IMR-90 (cell line): ENCODE measurements around the gene CSNK1D. TPM values are rescaled to one million over a fixed set of nuclear protein-coding genes. Genes with fewer than 3 reads are reported as not detected.

Experiments
- ATAC-seq: fragments of 200-7000 bp; cut with Tn5 transposase; 2 replicates; pipeline ENCODE4 v1.9.1; 2020; ENCODE audit warnings: low read depth, mild to moderate bottlenecking, moderate library complexity
- BruUV-seq: library from RNA; stranded (reverse); fragments of 400-500 nt; replicated peaks from 2 replicates; lab custom pipeline; 2021; lab: Mats Ljungman, UMichigan
- CTCF ChIA-PET: fragments of 300-600 bp; formaldehyde crosslinking; extraction: SDS; loops from one replicate; lab custom pipeline; 2021; ENCODE audit warnings: antibody characterized with exemption; lab: Yijun Ruan, JAX
- POLR2A ChIA-PET: fragments of 300-600 bp; sonication (Branson Sonifier 250); formaldehyde crosslinking; loops from one replicate; lab custom pipeline; 2022; ENCODE audit warnings: antibody characterized with exemption; ENCODE audit not compliant: unreplicated experiment; lab: Charles Lee
- DNase-seq: peaks from one replicate; pipeline ENCODE4 v3.0.0; 2013
- H2AFZ ChIP-seq: replicated peaks from 2 replicates; pipeline ENCODE3; 2013; ENCODE audit warnings: low read length, mild to moderate bottlenecking; ENCODE audit not compliant: poor library complexity
- H2AK5ac ChIP-seq: 2 replicates; pipeline ENCODE4 v1.6.1; 2013; ENCODE audit warnings: low read depth, low read length, inconsistent platforms
- H2AK9ac ChIP-seq: replicated peaks from 2 replicates; pipeline ENCODE3; 2013; ENCODE audit warnings: mild to moderate bottlenecking, low read depth, low read length, moderate library complexity; ENCODE audit not compliant: poor library complexity
- H2BK120ac ChIP-seq: 2 replicates; pipeline ENCODE4 v1.6.1; 2013; ENCODE audit warnings: low read depth, low read length, inconsistent platforms
- H2BK15ac ChIP-seq: 3 replicates; pipeline ENCODE4 v1.6.1; 2013; ENCODE audit warnings: low read depth, low read length, inconsistent platforms
- H2BK20ac ChIP-seq: 2 replicates; pipeline ENCODE4 v1.6.1; 2013; ENCODE audit warnings: low read depth, mild to moderate bottlenecking, inconsistent platforms, low read length, moderate library complexity
- H2BK5ac ChIP-seq: 2 replicates; pipeline ENCODE4 v1.6.1; 2013; ENCODE audit warnings: mild to moderate bottlenecking, low read depth, low read length, inconsistent platforms; ENCODE audit not compliant: poor library complexity, severe bottlenecking
- H3K14ac ChIP-seq: replicated peaks from 2 replicates; pipeline ENCODE4 v1.6.1; 2013; ENCODE audit warnings: low read depth, low read length, inconsistent platforms
- H3K18ac ChIP-seq: 2 replicates; pipeline ENCODE4 v1.6.1; 2013; ENCODE audit warnings: low read depth, low read length, control low read depth
- H3K23ac ChIP-seq: 2 replicates; pipeline ENCODE4 v1.6.1; 2013; ENCODE audit warnings: low read depth, low read length, inconsistent platforms
- H3K27ac ChIP-seq: 2 replicates; pipeline ENCODE4 v1.5.1; 2013; ENCODE audit warnings: mild to moderate bottlenecking, control low read depth, low read length; ENCODE audit not compliant: insufficient read depth
- H3K27me3 ChIP-seq: 2 replicates; pipeline ENCODE4 v1.6.1; 2013; ENCODE audit warnings: low read length; ENCODE audit not compliant: control insufficient read depth, insufficient read depth
- H3K36me3 ChIP-seq: 2 replicates; pipeline ENCODE4 v1.6.1; 2013; ENCODE audit warnings: low read length, mixed read lengths; ENCODE audit not compliant: control insufficient read depth, insufficient read depth
- H3K4ac ChIP-seq: 2 replicates; pipeline ENCODE4 v1.6.1; 2013; ENCODE audit warnings: low read depth, low read length, inconsistent platforms
- H3K4me1 ChIP-seq: 2 replicates; pipeline ENCODE4 v1.6.1; 2013; ENCODE audit warnings: low read length, mixed read lengths; ENCODE audit not compliant: control insufficient read depth, insufficient read depth
- H3K4me2 ChIP-seq: 2 replicates; pipeline ENCODE4 v1.6.1; 2013; ENCODE audit warnings: low read depth, mild to moderate bottlenecking, control low read depth, low read length, moderate library complexity
- H3K4me3 ChIP-seq: 2 replicates; pipeline ENCODE4 v1.5.1; 2013; ENCODE audit warnings: low read depth, mild to moderate bottlenecking, control low read depth, low read length, moderate library complexity; ENCODE audit not compliant: insufficient read depth
- H3K56ac ChIP-seq: 2 replicates; pipeline ENCODE4 v1.6.1; 2013; ENCODE audit warnings: low read length, inconsistent platforms; ENCODE audit not compliant: insufficient read depth; ENCODE audit errors: extremely low read depth
- H3K79me1 ChIP-seq, 2 experiments: 2 replicates each; pipeline ENCODE4 v1.6.1; 2013; ENCODE audit warnings: low read length in 2 of 2, inconsistent platforms in 1 of 2, low read depth in 1 of 2
- H3K9ac ChIP-seq: 2 replicates; pipeline ENCODE4 v1.6.1; 2013; ENCODE audit warnings: low read depth, low read length, control low read depth
- H3K9me1 ChIP-seq: 2 replicates; pipeline ENCODE4 v1.6.1; 2013; ENCODE audit warnings: low read length, inconsistent platforms; ENCODE audit not compliant: insufficient read depth
- H3K9me3 ChIP-seq: 2 replicates; pipeline ENCODE4 v1.6.1; 2013; ENCODE audit warnings: low read length; ENCODE audit not compliant: control insufficient read depth, insufficient read depth
- H4K20me1 ChIP-seq: 2 replicates; pipeline ENCODE4 v1.6.1; 2013; ENCODE audit warnings: low read length, inconsistent platforms; ENCODE audit not compliant: insufficient read depth
- H4K5ac ChIP-seq: 2 replicates; pipeline ENCODE4 v1.6.1; 2013; ENCODE audit warnings: mild to moderate bottlenecking, low read depth, low read length, control low read depth
- H4K8ac ChIP-seq, 2 experiments: 2 replicates each; pipeline ENCODE4 v1.6.1; 2013; ENCODE audit warnings: low read depth in 2 of 2, low read length in 2 of 2, control low read depth in 1 of 2, inconsistent platforms in 1 of 2
- H4K91ac ChIP-seq: 2 replicates; pipeline ENCODE4 v1.6.1; 2013; ENCODE audit warnings: low read depth, low read length, inconsistent platforms; ENCODE audit not compliant: insufficient read depth
- CEBPB ChIP-seq: IDR thresholded peaks from 2 replicates; pipeline ENCODE4 v1.6.1; 2012; ENCODE audit warnings: low read depth, low read length, improper control_type of control experiment
- FOS ChIP-seq: fragments of 150-350 bp; IDR thresholded peaks from 2 replicates; pipeline ENCODE4 v1.6.1; 2016; ENCODE audit warnings: low read depth, low read length
- MAZ ChIP-seq: IDR thresholded peaks from 2 replicates; pipeline ENCODE4 v1.6.1; 2012; ENCODE audit warnings: low read depth, mild to moderate bottlenecking, low read length, improper control_type of control experiment, moderate library complexity, borderline replicate concordance
- MXI1 ChIP-seq: IDR thresholded peaks from 2 replicates; pipeline ENCODE4 v1.6.1; 2012; ENCODE audit warnings: low read depth, mild to moderate bottlenecking, low read length, moderate library complexity, borderline replicate concordance
- NFE2L2 ChIP-seq: fragments of 150-350 bp; IDR thresholded peaks from 2 replicates; pipeline ENCODE4 v1.6.1; 2016; ENCODE audit warnings: low read depth, mild to moderate bottlenecking, low read length
- POLR2A ChIP-seq: IDR thresholded peaks from 2 replicates; pipeline ENCODE4 v1.6.1; 2012; ENCODE audit warnings: mild to moderate bottlenecking, low read depth, low read length
- USF2 ChIP-seq: fragments of 150-350 bp; IDR thresholded peaks from 2 replicates; pipeline ENCODE4 v1.6.1; 2017; ENCODE audit warnings: mild to moderate bottlenecking, antibody characterized with exemption, low read length, low read depth
- WGBS, 2 experiments: methylation state at CpG; one replicate each; pipeline versions ENCODE4 v1.1.5 to v1.1.7; 2013; ENCODE audit warnings: missing lambda C conversion rate in 2 of 2; ENCODE audit not compliant: insufficient read length in 1 of 2; ENCODE audit errors: extremely low coverage in 2 of 2; 5-methylcytosine and 5-hydroxymethylcytosine counted together
- dilution Hi-C: fragments of 300-500 bp; cut with HindIII; formaldehyde crosslinking; loops from one replicate; pipeline ENCODE4 v1.14.3; 2018; ENCODE audit warnings: low sequenced_read_pairs; ENCODE audit not compliant: unreplicated experiment
- in situ Hi-C: fragments of 300-500 bp; cut with MboI; formaldehyde crosslinking; loops from 3 replicates; pipeline ENCODE4 v1.14.3; 2019; ENCODE audit warnings: low sequenced_read_pairs, inconsistent platforms, mixed read lengths
- intact Hi-C: fragments of 100-400 bp; cut with micrococcal nuclease; formaldehyde crosslinking; loops from 2 replicates; pipeline ENCODE4 v1.10.0; 2022
- polyA plus RNA-seq, 3 experiments: library from polyadenylated mRNA; depleted of rRNA; stranded (reverse); fragments of >200 nt; gene quantifications; 2 replicates each; pipeline ENCODE4 v1.2.3, GENCODE V29; 2012; ENCODE audit warnings: low replicate concordance in 1 of 3
- total RNA-seq: library from RNA; depleted of rRNA; stranded (reverse); fragments of >200 nt; gene quantifications from 2 replicates; pipeline ENCODE4 v1.2.3, GENCODE V29; 2012

Gene CSNK1D
- total and polyA plus RNA-seq, 2 of the 4 experiments (the other 2 are of a cell fraction): 47.1 to 186 TPM

GRCh38 chr17:82245134-82246039 is 28.1 kb downstream of the CSNK1D start:
- CTCF ChIA-PET: no interaction called here
- H2BK5ac ChIP-seq: no peak overlapping the region

More at GRCh38 chr17:82245134-82246039, 28.1 kb downstream of the CSNK1D start:
- H3K18ac ChIP-seq: no peak overlapping the region
- no peak overlapping the region for H2BK15ac ChIP-seq
- H4K8ac ChIP-seq: no peak overlapping the region
- whole genome bisulfite sequencing, 2 experiments: 96% methylated on average over 28 of the region's 47 CpGs; no CpG with 5 or more reads in 1 of the 2 experiments
- H3K4me2 ChIP-seq: no peak overlapping the region
- no peak overlapping the region for H4K5ac ChIP-seq
- peaks cover 5 to 93% of the 10 kb centered on the region in 2 experiments; a peak in 3 of 4 replicates for H3K79me1 ChIP-seq
- no peak overlapping the region for H3K9ac ChIP-seq
- dilution Hi-C loops: no loop called here
- H2BK120ac ChIP-seq: no peak overlapping the region
- no peak overlapping the region for H2BK20ac ChIP-seq
- no peak overlapping the region for H3K4me3 ChIP-seq
- H2AFZ ChIP-seq: peak overlapping the region; percentile 33
- peaks cover 27% of the 10 kb centered on the region for H3K4me1 ChIP-seq
- peaks cover 79% of the 10 kb centered on the region for H3K36me3 ChIP-seq
- no peak overlapping the region for H4K91ac ChIP-seq
- no peak overlapping the region for H3K27ac ChIP-seq
- H3K4ac ChIP-seq: no peak overlapping the region
- no TSS peak for BruUV-seq
- in situ Hi-C loops: no loop called here
- H3K14ac ChIP-seq: no peak overlapping the region
- intact Hi-C loops: no loop called here
- TF ChIP-seq FOS (no peak), NFE2L2 (no peak), USF2 (no peak), MXI1 (no peak), MAZ (no peak), POLR2A (0 out of 2 replicates have a peak, but pooled peaks have one; percentile 19), CEBPB (no peak)
- no peak overlapping the region for H3K23ac ChIP-seq
- H3K56ac ChIP-seq: no peak overlapping the region
- H2AK9ac ChIP-seq: peak overlapping the region; percentile 31
- no peak for DNase-seq
- no peak for ATAC-seq
- POLR2A ChIA-PET: no interaction called here
- no peaks in the 10 kb centered on the region for H3K27me3 ChIP-seq
- H3K9me1 ChIP-seq: peaks cover 5% of the 10 kb centered on the region; the same call in 1 of the 2 replicates
- no peaks in the 10 kb centered on the region for H3K9me3 ChIP-seq
- no peak overlapping the region for H2AK5ac ChIP-seq
- peaks cover 100% of the 10 kb centered on the region for H4K20me1 ChIP-seq
